ENCODE measurements around the gene ASIC1.
"Not testable (repeated sequence)": the region's sequence is repeated elsewhere in the genome, so short reads cannot be mapped to it uniquely, and the experiment has no call there.

Gene ASIC1

GRCh38 chr12:50061946-50062686 is 4.7 kb downstream of the ASIC1 start:
- no peak for DNase-seq

- no peak for DNase-seq
Measured at GRCh38 chr12:50062728-50063460, 5.5 kb downstream of the ASIC1 start.

- no peak for DNase-seq
Measured at GRCh38 chr12:50065726-50066310, 8.4 kb downstream of the ASIC1 start.

GRCh38 chr12:50066402-50066801 is 9.0 kb downstream of the ASIC1 start:
- DNase-seq: no peak

GRCh38 chr12:50069069-50069468 is 11.7 kb downstream of the ASIC1 start:
- DNase-seq: no peak

GRCh38 chr12:50069539-50069938 is 12.1 kb downstream of the ASIC1 start:
- no peak for DNase-seq

- peak; percentile 84 for DNase-seq
Measured at GRCh38 chr12:50070314-50071060, 13.1 kb downstream of the ASIC1 start.

- DNase-seq: no peak
Measured at GRCh38 chr12:50072198-50072907, 15.0 kb downstream of the ASIC1 start.

- DNase-seq: no peak
Measured at GRCh38 chr12:50073206-50073605, 15.8 kb downstream of the ASIC1 start.

GRCh38 chr12:50073712-50074111 is 16.3 kb downstream of the ASIC1 start:
- DNase-seq: no peak

GRCh38 chr12:50074936-50075807 is 17.8 kb downstream of the ASIC1 start:
- peak; percentile 89 for DNase-seq

GRCh38 chr12:50075808-50076170 is 18.4 kb downstream of the ASIC1 start:
- no peak for DNase-seq

GRCh38 chr12:50077099-50077498 is 19.7 kb downstream of the ASIC1 start:
- no peak for DNase-seq

GRCh38 chr12:50078281-50078680 is 20.9 kb downstream of the ASIC1 start:
- no peak for DNase-seq

GRCh38 chr12:50079771-50080170 is 22.4 kb downstream of the ASIC1 start:
- DNase-seq: no peak

GRCh38 chr12:50081096-50081808 is 23.9 kb downstream of the ASIC1 start:
- no peak for DNase-seq

- no peak for DNase-seq
Measured at GRCh38 chr12:50082644-50083043, 25.2 kb downstream of the ASIC1 start.

GRCh38 chr12:50083301-50083700 is 25.9 kb downstream of the ASIC1 start:
- DNase-seq: no peak

GRCh38 chr12:50084409-50084774 is 27.0 kb downstream of the ASIC1 start:
- not testable (repeated sequence) for DNase-seq

GRCh38 chr12:50084775-50085614 is 27.6 kb downstream of the ASIC1 start, which contains the start of gene SMARCD1:
TSS of gene SMARCD1 (plus strand) at chr12:50085342. CDS start at chr12:50085370, 28 bp downstream.
- peak; percentile 90 for DNase-seq
